GM12874 (cell line): Measurements from ENCODE around the gene TUBGCP3.

ENCODE experiments used
- TF ChIP-seq, protein P1 (sequence below): IDR thresholded peaks from 2 replicates; pipeline ENCODE4 v1.5.1; 2011; ENCODE audit warnings: low read depth, mild to moderate bottlenecking, control low read depth, low read length, moderate library complexity; ENCODE audit not compliant: insufficient read depth

Gene TUBGCP3

DNA sequence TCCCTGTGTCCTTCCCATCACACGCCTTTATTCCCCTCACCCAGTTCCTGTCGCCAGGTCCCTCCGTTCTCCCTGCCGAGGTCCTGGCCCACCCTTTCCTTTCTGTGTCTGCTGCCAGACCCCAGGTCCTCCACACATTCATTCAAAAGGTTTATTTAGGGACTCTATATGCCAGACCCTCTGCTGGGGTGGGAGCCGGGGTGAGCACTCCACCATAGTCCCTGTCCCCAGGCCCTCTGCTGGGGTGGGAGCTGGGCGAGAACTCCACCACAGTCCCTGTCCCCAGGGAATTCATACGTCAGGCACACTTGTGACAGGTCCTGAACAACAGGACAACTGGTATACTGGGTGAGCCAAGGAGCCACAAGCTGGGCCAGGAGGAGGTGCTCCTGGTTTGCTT is 34.4 kb upstream of the TUBGCP3 start:
- TF ChIP-seq, protein P1, sequence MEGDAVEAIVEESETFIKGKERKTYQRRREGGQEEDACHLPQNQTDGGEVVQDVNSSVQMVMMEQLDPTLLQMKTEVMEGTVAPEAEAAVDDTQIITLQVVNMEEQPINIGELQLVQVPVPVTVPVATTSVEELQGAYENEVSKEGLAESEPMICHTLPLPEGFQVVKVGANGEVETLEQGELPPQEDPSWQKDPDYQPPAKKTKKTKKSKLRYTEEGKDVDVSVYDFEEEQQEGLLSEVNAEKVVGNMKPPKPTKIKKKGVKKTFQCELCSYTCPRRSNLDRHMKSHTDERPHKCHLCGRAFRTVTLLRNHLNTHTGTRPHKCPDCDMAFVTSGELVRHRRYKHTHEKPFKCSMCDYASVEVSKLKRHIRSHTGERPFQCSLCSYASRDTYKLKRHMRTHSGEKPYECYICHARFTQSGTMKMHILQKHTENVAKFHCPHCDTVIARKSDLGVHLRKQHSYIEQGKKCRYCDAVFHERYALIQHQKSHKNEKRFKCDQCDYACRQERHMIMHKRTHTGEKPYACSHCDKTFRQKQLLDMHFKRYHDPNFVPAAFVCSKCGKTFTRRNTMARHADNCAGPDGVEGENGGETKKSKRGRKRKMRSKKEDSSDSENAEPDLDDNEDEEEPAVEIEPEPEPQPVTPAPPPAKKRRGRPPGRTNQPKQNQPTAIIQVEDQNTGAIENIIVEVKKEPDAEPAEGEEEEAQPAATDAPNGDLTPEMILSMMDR: no peak

DNA sequence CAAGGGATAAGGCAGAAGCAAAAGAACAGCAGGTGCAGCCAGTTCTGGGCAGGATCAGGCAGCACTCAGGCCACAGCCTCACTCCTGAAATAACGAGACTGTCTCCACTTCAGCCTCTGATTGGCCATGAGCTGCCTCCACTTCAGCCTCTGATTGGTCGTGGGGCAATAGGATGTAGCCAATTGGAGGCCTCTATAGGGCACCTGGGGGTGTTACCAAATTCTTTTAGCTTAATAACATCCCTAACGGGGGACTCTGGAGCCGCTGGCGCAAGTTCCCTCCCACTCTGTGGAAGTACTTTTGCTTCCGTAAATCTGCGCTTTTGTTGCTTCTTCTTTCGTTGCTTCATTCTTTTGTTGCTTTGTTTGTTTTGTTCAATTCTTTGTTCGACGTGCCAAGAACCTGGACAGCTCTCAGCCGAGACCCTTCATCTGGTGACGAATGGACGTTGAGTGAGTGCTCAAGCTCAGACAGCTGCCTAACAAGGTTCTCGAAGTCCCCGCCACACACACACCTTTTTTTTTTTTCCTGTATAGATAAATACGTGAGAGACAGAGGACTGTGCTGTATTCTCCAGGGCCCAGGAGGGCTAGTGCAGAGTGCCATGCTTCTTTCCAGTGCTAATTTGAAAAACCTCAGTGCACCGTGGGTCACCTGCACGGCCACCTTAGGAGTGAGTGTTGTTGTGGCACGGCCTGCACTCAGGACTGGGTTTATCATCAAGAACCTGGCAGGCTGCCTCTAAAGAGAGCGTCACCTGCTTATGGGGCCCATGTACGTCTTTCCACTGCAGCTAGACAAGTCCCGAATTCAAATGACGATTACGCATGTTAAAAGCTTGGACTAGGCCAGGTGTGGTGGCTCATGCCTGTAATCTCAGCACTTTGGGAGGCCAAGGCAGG is 32.0 kb upstream of the TUBGCP3 start:
- TF ChIP-seq, protein P1: no peak

- TF ChIP-seq, protein P1: no peak
These were observed 30.5 kb upstream of the TUBGCP3 start for GRCh38 chr13:112618501-112618900.

DNA sequence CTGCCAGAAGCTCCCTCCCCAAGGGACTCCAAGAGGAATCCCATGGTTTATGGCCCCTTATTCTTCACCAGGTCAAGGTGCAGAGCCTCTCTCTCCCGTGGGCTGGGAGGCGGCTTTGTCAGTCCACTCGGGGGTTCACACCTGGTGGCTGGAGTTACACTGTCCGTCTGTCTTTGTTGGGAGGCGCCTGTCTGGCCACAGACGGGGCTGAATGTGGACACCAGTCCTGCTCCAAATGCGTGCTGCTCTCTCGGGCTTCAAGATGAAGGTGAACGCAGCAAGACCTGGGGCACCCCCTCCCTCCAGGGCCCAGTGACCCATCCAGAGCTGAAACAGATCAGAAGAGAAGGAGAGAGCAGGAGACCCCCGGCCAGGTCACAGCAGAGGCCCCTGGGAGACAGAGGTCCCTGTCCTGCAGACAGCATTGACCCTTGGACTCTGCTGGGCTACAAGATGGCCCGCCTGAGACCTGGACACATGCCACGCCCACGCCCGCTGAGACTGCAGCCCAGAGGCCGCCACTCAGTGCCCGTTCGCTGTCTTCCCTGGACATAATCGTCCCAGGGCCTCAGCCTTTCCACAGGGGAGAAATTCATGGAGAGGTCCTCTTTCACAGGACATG is 29.9 kb upstream of the TUBGCP3 start:
- TF ChIP-seq, protein P1: no peak

DNA sequence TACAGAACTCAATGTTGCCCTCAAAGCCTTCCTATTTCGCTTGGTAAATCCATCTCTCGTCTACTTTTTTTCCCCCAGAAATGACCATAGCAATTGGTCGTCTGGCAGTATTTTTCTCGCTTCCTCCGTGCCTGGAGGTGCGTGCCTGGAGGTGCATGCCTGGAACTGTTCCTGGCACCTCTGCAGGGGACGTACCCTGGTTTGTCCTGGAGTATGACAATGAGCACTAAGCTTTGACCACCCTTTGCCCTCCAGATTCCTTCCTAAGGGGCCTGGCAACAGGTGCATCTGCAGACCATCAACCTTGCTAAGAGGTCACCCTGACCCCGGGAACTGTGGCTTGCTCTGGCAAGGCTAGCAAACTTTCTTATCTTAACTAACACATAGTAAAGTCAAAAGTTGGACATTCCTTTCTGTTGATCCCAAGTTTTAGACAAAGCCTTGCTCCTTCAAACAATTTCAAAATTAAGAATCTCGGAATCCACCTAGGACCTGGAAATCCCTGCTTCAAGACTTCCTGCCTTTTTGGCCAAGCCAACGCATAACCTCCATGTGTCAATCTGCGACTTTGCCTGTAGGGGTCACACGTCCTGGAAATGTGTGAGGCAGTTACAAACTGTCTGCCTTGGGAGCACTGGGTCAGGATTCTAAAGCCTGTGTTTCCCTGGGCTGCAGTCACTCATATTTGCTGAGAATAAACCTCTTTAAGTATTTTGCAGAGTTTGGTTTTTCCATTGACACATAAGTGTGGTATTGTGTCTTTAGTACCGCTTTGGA is 28.8 kb upstream of the TUBGCP3 start:
- TF ChIP-seq, protein P1: peak; percentile 72

GRCh38 chr13:112615391-112615790 is 27.4 kb upstream of the TUBGCP3 start:
- TF ChIP-seq, protein P1: no peak

GRCh38 chr13:112614835-112615234 is 26.9 kb upstream of the TUBGCP3 start:
- TF ChIP-seq, protein P1: no peak
